ENCODE results near the gene LHX3. TPM values are rescaled to one million over a fixed set of nuclear protein-coding genes. Genes with fewer than 3 reads are reported as not detected.
"Not testable (repeated sequence)": the region's sequence is repeated elsewhere in the genome, so short reads cannot be mapped to it uniquely, and the experiment has no call there.

Gene LHX3
- total and polyA plus RNA-seq, 2 of the 8 experiments (the other 6 are each of a cell fraction or from before 2014, with no cell fraction given) = 0.02 TPM; not detected in 1

DNA sequence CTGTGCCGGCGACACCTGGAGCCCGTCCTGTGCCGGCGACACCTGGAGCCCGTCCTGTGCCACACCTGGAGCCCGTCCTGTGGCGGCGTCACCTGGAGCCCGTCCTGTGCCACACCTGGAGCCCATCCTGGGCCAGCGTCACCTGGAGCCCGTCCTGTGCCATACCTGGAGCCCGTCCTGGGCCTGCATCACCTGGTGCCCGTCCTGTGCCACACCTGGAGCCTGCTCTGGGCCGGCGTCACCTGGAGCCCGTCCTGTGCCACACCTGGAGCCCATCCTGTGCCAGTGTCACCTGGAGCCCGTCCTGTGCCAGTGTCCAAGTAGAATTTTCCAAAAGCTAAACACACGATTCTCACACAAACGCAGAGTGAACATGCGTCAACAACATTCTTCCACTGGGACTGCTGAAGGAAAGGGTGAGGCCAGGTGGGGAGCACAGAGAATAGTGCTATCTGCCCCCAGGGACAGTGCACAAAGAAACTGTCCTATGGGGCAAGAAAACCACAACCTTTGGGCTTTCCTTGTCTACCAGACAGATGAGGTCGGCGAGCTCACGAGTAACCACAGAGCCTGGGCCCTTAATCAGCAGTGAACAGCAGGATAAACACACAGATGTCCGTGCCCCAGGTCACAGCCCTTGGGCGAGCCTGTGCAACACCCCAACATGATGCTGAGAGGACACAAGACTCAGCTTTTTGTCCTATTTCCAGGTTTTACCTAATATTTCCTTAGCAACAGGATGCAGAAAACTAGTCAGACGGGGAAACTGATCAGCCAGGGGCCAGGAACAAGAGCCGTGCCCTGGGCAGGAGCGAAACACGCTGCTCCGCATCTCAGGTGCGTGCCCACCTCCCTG, 32.8 kb upstream of the LHX3 start (continued):
- no peak for TF ChIP-seq NRF1 (IDR thresholded peaks at IDR 0.05; ENCODE audit: low read depth, low read length)
- no peak for TF ChIP-seq FOSL1 (IDR thresholded peaks at IDR 0.05; ENCODE audit: insufficient read depth, low read depth, low read length)
- TF ChIP-seq SIN3A (conservative IDR thresholded peaks at IDR 0.05 in 1 of 2, IDR thresholded peaks at IDR 0.05 in 1 of 2; ENCODE audit: low read depth in 1 of 2, low read length in 2 of 2) = no peak
- no peak for TF ChIP-seq SP1 (IDR thresholded peaks at IDR 0.05; ENCODE audit: low read depth, low read length)

DNA sequence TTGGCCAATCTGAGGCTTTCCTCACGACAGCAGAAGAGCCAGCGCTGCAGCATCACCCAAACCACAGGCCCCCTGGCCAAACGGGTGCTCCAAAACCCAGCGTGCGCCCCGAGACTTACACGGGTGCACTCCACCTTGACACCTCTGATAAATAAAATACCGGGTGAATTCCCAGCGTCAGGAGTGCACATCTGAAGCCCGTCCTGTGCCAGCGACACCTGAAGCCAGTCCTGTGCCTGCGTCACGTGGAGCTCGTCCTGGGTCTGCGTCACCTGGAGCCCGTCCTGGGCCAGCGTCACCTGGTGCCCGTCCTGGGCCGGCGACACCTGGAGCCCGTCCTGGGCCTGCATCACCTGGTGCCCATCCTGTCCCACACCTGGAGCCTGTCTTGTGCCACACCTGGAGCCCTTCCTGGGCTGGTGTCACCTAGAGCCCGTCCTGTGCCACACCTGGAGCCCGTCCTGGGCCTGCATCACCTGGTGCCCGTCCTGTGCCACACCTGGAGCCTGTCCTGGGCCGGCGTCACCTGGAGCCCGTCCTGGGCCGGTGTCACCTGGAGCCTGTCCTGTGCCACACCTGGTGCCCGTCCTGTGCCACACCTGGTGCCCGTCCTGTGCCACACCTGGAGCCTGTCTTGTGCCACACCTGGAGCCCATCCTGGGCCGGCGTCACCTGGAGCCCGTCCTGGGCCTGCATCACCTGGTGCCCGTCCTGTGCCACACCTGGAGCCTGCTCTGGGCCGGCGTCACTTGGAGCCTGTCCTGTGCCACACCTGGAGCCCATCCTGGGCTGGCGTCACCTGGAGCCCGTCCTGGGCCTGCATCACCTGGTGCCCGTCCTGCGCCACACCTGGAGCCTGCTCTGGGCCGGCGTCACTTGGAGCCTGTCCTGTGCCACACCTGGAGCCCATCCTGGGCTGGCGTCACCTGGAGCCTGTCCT, 31.8 kb upstream of the LHX3 start:
- H3K27me3 ChIP-seq (replicated peaks in 1 of 4; ENCODE audit: control insufficient read depth in 3 of 4, extremely low read depth in 1 of 4, insufficient read depth in 3 of 4, low read length in 3 of 4); H3K9me3 ChIP-seq (ENCODE audit: insufficient read depth in 2 of 2, low read depth in 1 of 2, low read length in 1 of 2); DNase-seq (ENCODE audit: low read depth in 1 of 2, low spot score in 2 of 2); H3K23me2 ChIP-seq (ENCODE audit: low read depth, low read length); H3K4me3 ChIP-seq (ENCODE audit: extremely low read depth in 1 of 4, insufficient read depth in 2 of 4, low read depth in 3 of 4, low read length in 4 of 4); H3K9ac ChIP-seq (replicated peaks in 1 of 4; ENCODE audit: extremely low read depth in 1 of 4, low read depth in 3 of 4, low read length in 3 of 4); H2AK5ac ChIP-seq (ENCODE audit: low read depth, low read length); H3K14ac ChIP-seq (ENCODE audit: insufficient read length); H3K23ac ChIP-seq (ENCODE audit: insufficient read length); H2BK15ac ChIP-seq (ENCODE audit: low read length); H3K27ac ChIP-seq (ENCODE audit: low read depth, low read length); H2BK12ac ChIP-seq (ENCODE audit: low read depth, low read length); H2BK20ac ChIP-seq (ENCODE audit: low read length); H3K56ac ChIP-seq (replicated peaks; ENCODE audit: insufficient read length, low read depth, low read length); H4K8ac ChIP-seq (ENCODE audit: extremely low read depth, insufficient read depth, low read length); H3K4me1 ChIP-seq (replicated peaks in 1 of 4; ENCODE audit: control insufficient read depth in 3 of 4, insufficient read depth in 4 of 4, low read length in 3 of 4); H2BK5ac ChIP-seq (ENCODE audit: low read depth, low read length); H4K91ac ChIP-seq (replicated peaks; ENCODE audit: insufficient read length, low read length); H3K4ac ChIP-seq (replicated peaks; ENCODE audit: insufficient read length, low read depth, low read length); H4K5ac ChIP-seq (ENCODE audit: insufficient read length, low read depth, low read length); FAIRE-seq; H3K18ac ChIP-seq (ENCODE audit: extremely low read depth, low read length); H2BK120ac ChIP-seq (replicated peaks; ENCODE audit: low read depth, low read length); H2AFZ ChIP-seq (ENCODE audit: low read length); H3K4me2 ChIP-seq (ENCODE audit: insufficient read depth in 1 of 2, low read depth in 2 of 2, low read length in 2 of 2); POLR2A ChIA-PET (ENCODE audit: partially characterized antibody): not testable (repeated sequence)
- H4K20me1 ChIP-seq (replicated peaks in 1 of 2; ENCODE audit: control insufficient read depth in 1 of 2, insufficient read depth in 2 of 2, low read length in 2 of 2) = peaks cover 22 to 25% of the 10 kb centered on the region in 2 experiments
- peaks cover 9 to 83% of the 10 kb centered on the region in 2 experiments; a peak in 3 of 4 replicates for H3K79me2 ChIP-seq (ENCODE audit: control insufficient read depth in 1 of 2, insufficient read depth in 2 of 2, low read length in 2 of 2)
- CTCF ChIA-PET (ENCODE audit: partially characterized antibody) = interaction anchor here (0.7 to 1.8 kb wide), 4 partner anchors 11 to 66 kb away, joined by 3 to 10 read pairs (median 7); no protein-coding TSS in a partner anchor
- H3K79me1 ChIP-seq (ENCODE audit: low read depth, low read length) = peaks cover 34% of the 10 kb centered on the region
- H3K36me3 ChIP-seq (ENCODE audit: control insufficient read depth in 2 of 4, insufficient read depth in 4 of 4, low read length in 3 of 4) = peaks cover 0 to 14% (median 4%) of the 10 kb centered on the region in 4 experiments; a peak in 3 of 8 replicates
- 94% methylated on average over 35 of the region's 43 CpGs; no CpG with 5 or more reads in 1 of the 2 experiments for WGBS, 2 experiments (ENCODE audit: extremely low coverage in 1 of 2, insufficient coverage in 1 of 2, insufficient read length in 1 of 2, insufficient replicate concordance in 2 of 2, low coverage in 1 of 2, low lambda C conversion rate in 2 of 2, missing lambda C conversion rate in 1 of 2)

Measured in H1 (cell line).